HG03575 (cell line): ENCODE data around the gene DENND5B.
A peak's percentile ranks its signal among the peaks of the same experiment; 100 is the strongest.
"Not testable (repeated sequence)": the region's sequence is repeated elsewhere in the genome, so short reads cannot be mapped to it uniquely, and the experiment has no call there.

Experiments used
- ATAC-seq: cut with Tn5 transposase; IDR thresholded peaks from one replicate; pipeline ENCODE4 v1.9.1; 2021; ENCODE audit not compliant: unreplicated experiment, insufficient number of reproducible peaks, low FRiP score; ENCODE audit errors: extremely low read depth

DENND5B gene

GRCh38 chr12:31412292-31412801 lies 178.6 kb downstream of the DENND5B start:
- no peak for ATAC-seq

- no peak for ATAC-seq
Observed at GRCh38 chr12:31408763-31409162, 182.2 kb downstream of the DENND5B start.

- ATAC-seq: no peak
Observed at GRCh38 chr12:31407562-31407961, 183.4 kb downstream of the DENND5B start.

DNA sequence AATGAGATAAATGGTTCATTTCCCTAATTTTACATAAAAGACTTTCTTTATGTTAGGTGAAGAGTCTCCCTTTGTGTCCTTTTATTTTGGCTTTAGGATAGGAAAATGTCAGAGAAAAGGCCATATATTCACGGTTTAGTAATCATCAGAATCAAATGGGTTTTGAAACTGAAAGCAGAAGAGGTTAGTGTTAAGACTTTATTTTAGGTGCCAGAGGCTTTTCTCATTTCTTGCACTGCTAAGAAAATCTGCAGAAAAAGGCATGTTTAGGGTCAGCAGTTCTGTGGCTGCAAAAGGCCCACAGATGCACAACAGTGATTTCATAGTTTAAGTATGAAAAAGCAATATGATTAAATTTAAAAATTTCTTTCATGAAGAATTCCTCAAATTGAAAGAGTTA lies 184.6 kb downstream of the DENND5B start:
- peak; percentile 71 for ATAC-seq

DNA sequence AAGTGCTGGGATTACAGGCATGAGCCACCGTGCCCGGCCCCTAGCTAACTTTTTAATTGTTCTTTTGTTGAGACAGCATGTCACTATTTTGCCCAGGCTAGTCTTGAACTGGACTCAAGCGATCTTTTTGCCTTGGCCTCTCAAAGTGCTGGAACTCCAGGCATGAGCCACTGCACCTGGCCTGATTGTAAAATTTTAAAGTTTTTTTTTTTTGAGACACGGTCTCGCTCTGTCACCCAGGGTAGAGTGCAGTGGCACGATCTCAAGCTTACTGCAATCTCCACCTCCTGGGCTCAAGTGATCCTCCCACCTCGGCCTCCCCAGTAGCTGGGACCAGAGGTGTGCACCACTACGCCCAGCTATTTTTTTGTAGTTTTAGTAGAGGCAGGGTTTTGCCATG lies 185.9 kb downstream of the DENND5B start:
- ATAC-seq: no peak

- ATAC-seq: peak; percentile 59
Observed at GRCh38 chr12:31403099-31403607, 187.8 kb downstream of the DENND5B start.

DNA sequence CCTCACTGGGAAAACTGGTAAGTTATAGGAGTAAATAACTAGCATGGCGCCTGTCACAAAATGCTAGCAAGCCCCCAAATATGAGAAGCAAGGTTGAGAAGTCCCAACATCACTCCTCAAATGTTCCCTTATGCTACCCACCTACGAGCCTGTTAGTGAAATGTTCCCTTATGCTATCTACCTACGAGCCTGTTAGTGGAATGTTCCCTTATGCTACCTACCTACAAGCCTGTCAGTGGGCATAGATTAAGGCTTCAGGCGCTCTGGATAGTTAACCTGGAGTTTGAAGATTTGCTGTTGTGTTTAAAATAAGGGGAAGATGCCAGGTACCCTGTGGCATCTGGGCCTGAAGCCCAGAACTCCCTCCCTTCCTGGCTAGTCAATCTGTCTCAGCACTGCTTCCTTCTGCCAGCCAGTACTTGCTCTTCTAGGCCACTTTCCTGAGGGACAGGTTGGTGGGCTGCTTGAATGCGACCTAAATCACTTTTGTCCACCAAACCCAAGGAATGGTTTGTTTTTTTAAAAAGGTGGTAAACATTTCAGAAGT lies 197.9 kb downstream of the DENND5B start:
- no peak for ATAC-seq

GRCh38 chr12:31390991-31391390 lies 199.9 kb downstream of the DENND5B start:
- no peak for ATAC-seq

GRCh38 chr12:31388713-31389112 lies 202.2 kb downstream of the DENND5B start:
- ATAC-seq: no peak

GRCh38 chr12:31387466-31387865 lies 203.5 kb downstream of the DENND5B start:
- ATAC-seq: no peak

GRCh38 chr12:31387011-31387410 lies 203.9 kb downstream of the DENND5B start:
- ATAC-seq: no peak

GRCh38 chr12:31386364-31386777 lies 204.6 kb downstream of the DENND5B start:
- no peak for ATAC-seq

- not testable (repeated sequence) for ATAC-seq
Observed at GRCh38 chr12:31377210-31377609, 213.7 kb downstream of the DENND5B start.

GRCh38 chr12:31375422-31375821 lies 215.5 kb downstream of the DENND5B start:
- not testable (repeated sequence) for ATAC-seq

- ATAC-seq: no peak
Observed at GRCh38 chr12:31371256-31371620, 219.7 kb downstream of the DENND5B start.

DNA sequence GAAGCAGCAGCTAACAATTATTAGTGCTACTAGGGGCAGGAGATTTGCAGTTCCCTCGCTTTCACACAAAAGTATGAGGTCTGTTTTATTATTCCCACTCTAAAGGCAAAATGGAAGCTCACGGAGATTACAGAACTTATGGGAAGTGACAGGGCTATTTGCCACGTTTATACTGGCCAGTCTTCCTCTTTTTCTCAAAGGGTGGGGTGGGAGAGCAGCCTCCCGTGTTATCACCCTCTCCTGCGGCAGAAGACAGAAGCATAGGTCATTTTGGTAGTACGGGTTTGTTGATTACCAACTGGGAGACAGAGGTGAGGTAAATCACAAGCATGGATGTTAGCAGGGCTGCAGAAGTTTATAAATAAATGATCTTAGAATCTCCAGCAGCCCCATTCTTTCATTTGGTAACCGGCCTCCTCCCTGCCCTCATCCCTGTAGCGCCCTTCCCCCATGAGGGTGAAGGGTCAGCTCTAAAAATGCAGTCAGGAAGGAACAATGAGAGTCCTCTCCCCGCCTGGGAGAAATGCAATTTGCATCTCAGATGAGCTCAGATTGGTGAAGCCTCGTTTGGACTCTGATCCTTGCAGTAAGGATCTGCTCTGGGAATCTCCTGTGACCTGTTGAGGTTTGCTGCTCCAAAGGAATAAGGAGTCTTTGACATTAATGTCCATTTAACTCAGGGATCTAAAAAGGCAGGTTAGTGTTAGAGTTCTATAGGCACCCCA lies 220.2 kb downstream of the DENND5B start:
- no peak for ATAC-seq

- no peak for ATAC-seq
Observed at GRCh38 chr12:31369712-31370521, 221.0 kb downstream of the DENND5B start.

DNA sequence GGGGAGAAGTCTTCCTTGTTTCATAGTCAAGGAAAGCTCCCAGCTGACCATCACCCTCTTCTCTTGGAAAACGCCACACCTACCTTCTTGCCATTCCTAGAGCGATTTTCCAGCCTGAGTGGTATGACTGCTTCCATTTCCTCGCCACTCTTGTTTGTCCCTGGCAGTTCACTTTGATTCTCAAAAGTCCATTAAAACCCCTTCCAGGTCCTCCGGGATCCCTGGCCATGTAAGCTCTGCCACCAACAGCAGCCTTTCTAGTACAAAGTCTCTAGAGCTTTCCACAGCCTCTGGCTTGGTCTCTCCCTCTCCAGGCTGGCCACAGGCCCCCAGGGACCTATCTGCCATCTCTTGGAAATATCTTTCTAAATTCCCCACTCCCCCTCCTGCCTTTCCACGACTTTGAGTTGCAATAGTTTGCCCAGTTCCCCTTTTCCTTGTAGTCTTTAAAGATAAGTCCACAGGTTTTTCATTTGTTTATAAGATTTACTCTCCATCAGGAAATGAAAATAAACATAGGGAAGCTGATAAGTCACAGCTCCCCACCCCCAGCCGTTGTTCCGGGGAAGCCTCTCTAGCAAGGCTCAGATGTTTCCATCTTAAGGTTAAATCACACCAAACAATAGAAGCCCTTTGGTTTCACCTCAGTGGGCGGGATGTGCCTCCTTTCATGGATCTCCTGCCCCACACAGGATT lies 222.1 kb downstream of the DENND5B start:
- ATAC-seq: no peak

DNA sequence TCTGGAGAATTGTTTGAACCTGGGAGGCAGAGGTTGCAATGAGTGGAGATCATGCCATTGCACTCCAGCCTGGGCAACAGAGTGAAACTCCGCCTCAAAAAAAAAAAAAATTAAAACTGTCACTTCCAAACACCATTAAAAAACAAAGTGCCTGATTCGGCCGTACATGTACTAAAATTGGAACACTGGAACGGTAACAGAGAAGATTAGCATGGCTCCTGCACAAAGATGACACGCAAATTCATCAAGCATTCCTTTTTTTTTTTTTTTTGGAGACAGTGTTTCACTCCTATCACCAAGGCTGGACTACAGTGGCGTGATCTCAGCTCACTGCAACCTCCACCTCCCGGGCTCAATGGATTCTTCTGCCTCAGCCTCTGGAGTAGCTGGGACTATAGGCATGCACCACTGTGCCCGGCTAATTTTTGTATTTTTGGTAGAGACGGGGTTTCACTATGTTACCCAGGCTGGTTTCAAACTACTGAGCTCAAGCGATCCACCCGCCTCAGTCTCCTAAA lies 224.8 kb downstream of the DENND5B start:
- ATAC-seq: no peak
